ENCODE measurements around the gene CD200. TPM values are rescaled to one million over a fixed set of nuclear protein-coding genes. Genes with fewer than 3 reads are reported as not detected.

CD200 gene
- total and polyA plus RNA-seq, 9 of the 15 experiments (the other 6 are each of a cell fraction or from before 2014, with no cell fraction given) = 0.13 TPM; not detected in 8

GRCh38 chr3:112314649-112315048 lies 18.3 kb upstream of the CD200 start (continued):
- TF ChIP-seq, protein P1, sequence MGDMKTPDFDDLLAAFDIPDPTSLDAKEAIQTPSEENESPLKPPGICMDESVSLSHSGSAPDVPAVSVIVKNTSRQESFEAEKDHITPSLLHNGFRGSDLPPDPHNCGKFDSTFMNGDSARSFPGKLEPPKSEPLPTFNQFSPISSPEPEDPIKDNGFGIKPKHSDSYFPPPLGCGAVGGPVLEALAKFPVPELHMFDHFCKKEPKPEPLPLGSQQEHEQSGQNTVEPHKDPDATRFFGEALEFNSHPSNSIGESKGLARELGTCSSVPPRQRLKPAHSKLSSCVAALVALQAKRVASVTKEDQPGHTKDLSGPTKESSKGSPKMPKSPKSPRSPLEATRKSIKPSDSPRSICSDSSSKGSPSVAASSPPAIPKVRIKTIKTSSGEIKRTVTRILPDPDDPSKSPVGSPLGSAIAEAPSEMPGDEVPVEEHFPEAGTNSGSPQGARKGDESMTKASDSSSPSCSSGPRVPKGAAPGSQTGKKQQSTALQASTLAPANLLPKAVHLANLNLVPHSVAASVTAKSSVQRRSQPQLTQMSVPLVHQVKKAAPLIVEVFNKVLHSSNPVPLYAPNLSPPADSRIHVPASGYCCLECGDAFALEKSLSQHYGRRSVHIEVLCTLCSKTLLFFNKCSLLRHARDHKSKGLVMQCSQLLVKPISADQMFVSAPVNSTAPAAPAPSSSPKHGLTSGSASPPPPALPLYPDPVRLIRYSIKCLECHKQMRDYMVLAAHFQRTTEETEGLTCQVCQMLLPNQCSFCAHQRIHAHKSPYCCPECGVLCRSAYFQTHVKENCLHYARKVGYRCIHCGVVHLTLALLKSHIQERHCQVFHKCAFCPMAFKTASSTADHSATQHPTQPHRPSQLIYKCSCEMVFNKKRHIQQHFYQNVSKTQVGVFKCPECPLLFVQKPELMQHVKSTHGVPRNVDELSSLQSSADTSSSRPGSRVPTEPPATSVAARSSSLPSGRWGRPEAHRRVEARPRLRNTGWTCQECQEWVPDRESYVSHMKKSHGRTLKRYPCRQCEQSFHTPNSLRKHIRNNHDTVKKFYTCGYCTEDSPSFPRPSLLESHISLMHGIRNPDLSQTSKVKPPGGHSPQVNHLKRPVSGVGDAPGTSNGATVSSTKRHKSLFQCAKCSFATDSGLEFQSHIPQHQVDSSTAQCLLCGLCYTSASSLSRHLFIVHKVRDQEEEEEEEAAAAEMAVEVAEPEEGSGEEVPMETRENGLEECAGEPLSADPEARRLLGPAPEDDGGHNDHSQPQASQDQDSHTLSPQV (IDR thresholded peaks at IDR 0.05) = no peak
- TF ChIP-seq ZNF197 (CRISPR knock-in tag; IDR thresholded peaks at IDR 0.05; ENCODE audit: low read depth) (no peak), POLR3G (IDR thresholded peaks at IDR 0.05; ENCODE audit: extremely low read depth, insufficient read length, insufficient replicate concordance) (no peak), ETS1 (conservative IDR thresholded peaks at IDR 0.05; ENCODE audit: control insufficient read depth, low read depth, low read length) (no peak)

- no peak overlapping the region for H3K27ac ChIP-seq (ENCODE audit: extremely low read depth, low read depth, low read length)
- WGBS (ENCODE audit: insufficient coverage, low coverage, missing lambda C conversion rate) = 0% methylated on average over 1 of the region's 1 CpG
- no peak overlapping the region for H3K4me3 ChIP-seq
- no TSS peak for BruUV-seq (replicated peaks)
- ChIA-PET POLR2A (no interaction called here), CTCF (ENCODE audit: low intra/inter-chr PET ratio) (no interaction called here)
- in situ Hi-C loops (cut with MboI) (loop anchor here (25.0 kb wide), 1 partner anchor 197 kb away; no protein-coding TSS in a partner anchor), intact Hi-C loops (cut with micrococcal nuclease) (no loop called here)
- H3K4me2 ChIP-seq (ENCODE audit: insufficient read depth, low read length) = no peak overlapping the region
- ATAC-seq (no peak), FAIRE-seq (no peak), DNase-seq (ENCODE audit: extremely low read depth in 1 of 4, low spot score in 3 of 4) (no peak)
- H3K27me3 ChIP-seq (ENCODE audit: control insufficient read depth in 2 of 2, insufficient read depth in 2 of 2, low read length in 2 of 2) = no peaks in the 10 kb centered on the region
- no peaks in the 10 kb centered on the region for H3K36me3 ChIP-seq (ENCODE audit: control insufficient read depth, insufficient read depth, low read length)
- no peaks in the 10 kb centered on the region for H4K20me1 ChIP-seq (replicated peaks; ENCODE audit: control insufficient read depth, insufficient read depth, low read length)
- no peaks in the 10 kb centered on the region for H3K4me1 ChIP-seq (replicated peaks in 1 of 2; ENCODE audit: control insufficient read depth in 2 of 2, insufficient read depth in 2 of 2, low read length in 2 of 2)
- H3K9me1 ChIP-seq (ENCODE audit: control insufficient read depth, insufficient read depth, low read length) = no peaks in the 10 kb centered on the region
- H2AFZ ChIP-seq (ENCODE audit: low read depth, low read length) = no peak overlapping the region
- no peak overlapping the region for H3K9ac ChIP-seq (ENCODE audit: insufficient read depth in 1 of 2, low read depth in 2 of 2, low read length in 2 of 2)
- no peaks in the 10 kb centered on the region for H3K79me2 ChIP-seq (ENCODE audit: control insufficient read depth, insufficient read depth, low read length)
- H3K9me3 ChIP-seq (replicated peaks; ENCODE audit: control insufficient read depth, insufficient read depth, low read depth, low read length) = no peaks in the 10 kb centered on the region
- no peak for TF ChIP-seq TBP (optimal IDR thresholded peaks at IDR 0.05; ENCODE audit: low read depth, low read length)
- no peak for TF ChIP-seq ARID4B (CRISPR knock-in tag; IDR thresholded peaks at IDR 0.05)
- no peak for TF ChIP-seq ZNF124 (CRISPR knock-in tag; IDR thresholded peaks at IDR 0.05)
- TF ChIP-seq, protein P2, sequence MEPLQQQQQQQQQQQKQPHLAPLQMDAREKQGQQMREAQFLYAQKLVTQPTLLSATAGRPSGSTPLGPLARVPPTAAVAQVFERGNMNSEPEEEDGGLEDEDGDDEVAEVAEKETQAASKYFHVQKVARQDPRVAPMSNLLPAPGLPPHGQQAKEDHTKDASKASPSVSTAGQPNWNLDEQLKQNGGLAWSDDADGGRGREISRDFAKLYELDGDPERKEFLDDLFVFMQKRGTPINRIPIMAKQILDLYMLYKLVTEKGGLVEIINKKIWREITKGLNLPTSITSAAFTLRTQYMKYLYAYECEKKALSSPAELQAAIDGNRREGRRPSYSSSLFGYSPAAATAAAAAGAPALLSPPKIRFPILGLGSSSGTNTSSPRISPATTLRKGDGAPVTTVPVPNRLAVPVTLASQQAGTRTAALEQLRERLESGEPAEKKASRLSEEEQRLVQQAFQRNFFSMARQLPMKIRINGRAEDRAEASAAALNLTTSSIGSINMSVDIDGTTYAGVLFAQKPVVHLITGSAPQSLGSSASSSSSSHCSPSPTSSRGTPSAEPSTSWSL (CRISPR knock-in tag; IDR thresholded peaks at IDR 0.05; ENCODE audit: borderline replicate concordance) = no peak
Measured at GRCh38 chr3:112315791-112316190, 17.2 kb upstream of the CD200 start.

Data from K562 (cell line).